Endothelial cell of umbilical vein (primary cell): ENCODE results near the gene SH3BP2. TPM values are rescaled to one million over a fixed set of nuclear protein-coding genes. Genes with fewer than 3 reads are reported as not detected.
A peak's percentile ranks its signal among the peaks of the same experiment; 100 is the strongest.

Source experiments
- BruUV-seq: library from RNA; stranded (reverse); fragments of 400-500 nt; replicated peaks from 2 replicates; lab custom pipeline; 2021; lab: Mats Ljungman, UMichigan
- CTCF ChIA-PET: fragments of 300-600, 350-600 bp; sonication (Branson Sonifier 250); formaldehyde crosslinking; loops from one replicate; lab custom pipeline; 2021; ENCODE audit warnings: antibody characterized with exemption, inconsistent platforms; lab: Charles Lee
- POLR2A ChIA-PET: fragments of 300-600, 350-600 bp; sonication (Branson Sonifier 250); formaldehyde crosslinking; loops from one replicate; lab custom pipeline; 2021; ENCODE audit warnings: antibody characterized with exemption, inconsistent platforms; lab: Charles Lee
- DNase-seq: peaks from one replicate; pipeline ENCODE4 v3.0.0-alpha.2; 2011; ENCODE audit warnings: low read depth, low spot score
- FAIRE-seq: peaks from 2 replicates; lab custom pipeline; 2011; peaks lifted over from hg19 to GRCh38; lab: Jason Lieb, UNC
- H2AFZ ChIP-seq: 2 replicates; pipeline ENCODE4 v1.6.0; 2012; ENCODE audit warnings: low read depth, low read length, control low read depth, inconsistent platforms
- H3K27ac ChIP-seq: 2 replicates; pipeline ENCODE4 v1.5.1; 2011; ENCODE audit warnings: low read depth, mild to moderate bottlenecking, control low read depth, low read length, moderate library complexity; ENCODE audit not compliant: insufficient read depth
- H3K27me3 ChIP-seq, 2 experiments: 2 replicates each; pipeline versions ENCODE4 v1.6.0 to v1.6.1; 2011; ENCODE audit warnings: low read length in 2 of 2, mixed read lengths in 1 of 2; ENCODE audit not compliant: control insufficient read depth in 2 of 2, insufficient read depth in 2 of 2
- H3K36me3 ChIP-seq, 2 experiments: 2 replicates in 1 of 2; 3 replicates in 1 of 2; pipeline ENCODE4 v1.5.1; 2011; ENCODE audit warnings: low read length in 2 of 2, mild to moderate bottlenecking in 1 of 2, moderate library complexity in 1 of 2; ENCODE audit not compliant: control insufficient read depth in 2 of 2, insufficient read depth in 2 of 2; ENCODE audit errors: extremely low read depth in 1 of 2
- H3K4me1 ChIP-seq: 3 replicates; pipeline ENCODE4 v1.5.1; 2011; ENCODE audit warnings: mild to moderate bottlenecking, low read length; ENCODE audit not compliant: control insufficient read depth, insufficient read depth; ENCODE audit errors: extremely low read depth
- H3K4me2 ChIP-seq: 2 replicates; pipeline ENCODE4 v1.6.1; 2011; ENCODE audit warnings: low read length, control low read depth, mixed read lengths; ENCODE audit not compliant: insufficient read depth
- H3K4me3 ChIP-seq, 3 experiments: fragments of 200-600 bp in 1 of 3; sonication (generic), shearing (Covaris generic) in 1 of 3; replicated peaks in 1 of 3; 2 replicates each; pipeline ENCODE4 v1.5.1; 2011 to 2016; ENCODE audit warnings: control low read depth in 3 of 3, low read length in 3 of 3, mild to moderate bottlenecking in 2 of 3, inconsistent platforms in 1 of 3, low read depth in 1 of 3, moderate library complexity in 1 of 3; ENCODE audit not compliant: insufficient read depth in 1 of 3
- H3K79me2 ChIP-seq: 2 replicates; pipeline ENCODE4 v1.6.0; 2012; ENCODE audit warnings: low read length, inconsistent platforms; ENCODE audit not compliant: control insufficient read depth, insufficient read depth
- H3K9ac ChIP-seq: replicated peaks from 2 replicates; pipeline ENCODE3; 2011; ENCODE audit warnings: low read length, control low read depth; ENCODE audit not compliant: insufficient read depth; ENCODE audit errors: extremely low read depth
- H3K9me1 ChIP-seq: replicated peaks from 3 replicates; pipeline ENCODE4 v1.6.0; 2011; ENCODE audit warnings: mild to moderate bottlenecking, low read length; ENCODE audit not compliant: control insufficient read depth, insufficient read depth; ENCODE audit errors: extremely low read depth
- H3K9me3 ChIP-seq: replicated peaks from 2 replicates; pipeline ENCODE4 v1.5.1; 2012; ENCODE audit warnings: low read length, inconsistent platforms; ENCODE audit not compliant: control insufficient read depth, insufficient read depth
- H4K20me1 ChIP-seq: replicated peaks from 2 replicates; pipeline ENCODE3; 2011; ENCODE audit warnings: mild to moderate bottlenecking, low read length; ENCODE audit not compliant: control insufficient read depth, insufficient read depth; ENCODE audit errors: extremely low read depth
- CTCF ChIP-seq, 2 donors: IDR thresholded peaks; 1 replicate in 1 of 2; 2 replicates in 1 of 2; pipeline ENCODE4 v1.5.1; 2011; ENCODE audit warnings: low read length in 2 of 2, mild to moderate bottlenecking in 2 of 2, moderate library complexity in 2 of 2, control low read depth in 1 of 2, inconsistent platforms in 1 of 2, low read depth in 1 of 2; ENCODE audit not compliant: insufficient read depth in 1 of 2; ENCODE audit errors: extremely low read depth in 1 of 2
- EZH2 ChIP-seq: IDR thresholded peaks from 2 replicates; pipeline ENCODE4 v1.6.1; 2012; ENCODE audit warnings: borderline replicate concordance, low read depth, mild to moderate bottlenecking, moderate library complexity, low read length, inconsistent platforms; ENCODE audit not compliant: severe bottlenecking
- FOS ChIP-seq: IDR thresholded peaks from 2 replicates; pipeline ENCODE4 v1.6.1; 2011; ENCODE audit warnings: mild to moderate bottlenecking, low read length, moderate library complexity, borderline replicate concordance; ENCODE audit not compliant: insufficient read depth
- GATA2 ChIP-seq: IDR thresholded peaks from 2 replicates; pipeline ENCODE4 v1.7.0; 2011; ENCODE audit warnings: low read depth, mild to moderate bottlenecking, moderate library complexity, mixed read lengths, low read length; ENCODE audit not compliant: insufficient read length, insufficient read depth
- JUN ChIP-seq: IDR thresholded peaks from 2 replicates; pipeline ENCODE4 v1.6.1; 2011; ENCODE audit warnings: borderline replicate concordance, low read depth; ENCODE audit not compliant: insufficient read length, insufficient read depth
- MAX ChIP-seq: IDR thresholded peaks from 2 replicates; pipeline ENCODE4 v1.6.1; 2011; ENCODE audit not compliant: insufficient read depth, insufficient read length
- MYC ChIP-seq: IDR thresholded peaks from one replicate; pipeline ENCODE4 v1.6.1; 2011; ENCODE audit warnings: mild to moderate bottlenecking, low read depth, low read length
- POLR2A ChIP-seq: IDR thresholded peaks from 2 replicates; pipeline ENCODE4 v1.6.1; 2012; ENCODE audit warnings: low read depth, mild to moderate bottlenecking, control low read depth, low read length
- POLR2AphosphoS5 ChIP-seq: IDR thresholded peaks from 2 replicates; pipeline ENCODE4 v1.6.1; 2012; ENCODE audit warnings: low read depth, mild to moderate bottlenecking, control low read depth, low read length, moderate library complexity; ENCODE audit not compliant: insufficient read depth
- dilution Hi-C: fragments of 300-500 bp; cut with MboI; formaldehyde crosslinking; loops from one replicate; pipeline ENCODE4 v1.15.0; 2019; ENCODE audit warnings: low sequenced_read_pairs; ENCODE audit not compliant: extremely low pct_ligation_motif_present
- intact Hi-C: fragments of 100-400 bp; cut with micrococcal nuclease; formaldehyde crosslinking; loops from one replicate; pipeline ENCODE4 v1.10.0; 2022
- polyA plus RNA-seq, 4 experiments: library from polyadenylated mRNA; depleted of rRNA in 3 of 4; stranded (reverse) in 3 of 4; unstranded in 1 of 4; fragments of >200 nt; gene quantifications; 2 replicates each; pipeline versions ENCODE4 v1.2.1 to v1.2.3, GENCODE V29; 2011 to 2012; ENCODE audit warnings: missing spikeins in 1 of 4
- total RNA-seq: library from RNA; stranded (reverse); gene quantifications from 2 replicates; pipeline ENCODE4 v1.2.3, GENCODE V29; 2021

The SH3BP2 gene
- total and polyA plus RNA-seq, 2 donors (not counting 3 experiments of a cell fraction or from before 2014, with no cell fraction given), result 69.2 to 73.9 TPM

GRCh38 chr4:2881431-2881830, 88.5 kb downstream of the SH3BP2 start:
- peak overlapping the region; percentile 59 for H3K4me2 ChIP-seq
- H3K27me3 ChIP-seq, result no peaks in the 10 kb centered on the region
- peaks cover 12 to 17% of the 10 kb centered on the region in 2 experiments for H3K36me3 ChIP-seq
- H3K27ac ChIP-seq, result no peak overlapping the region
- FAIRE-seq (peak; percentile 76), DNase-seq (peak; percentile 65)
- CTCF ChIA-PET, result interaction anchor here (0.8 to 1.3 kb wide), 5 partner anchors 9 to 34 kb away, joined by 3 to 8 read pairs (median 4); no protein-coding TSS in a partner anchor
- POLR2A ChIA-PET, result interaction anchor here (0.9 kb wide), 1 partner anchor 13 kb away, joined by 3 read pairs; no protein-coding TSS in a partner anchor
- no peaks in the 10 kb centered on the region for H3K9me3 ChIP-seq
- peaks cover 18% of the 10 kb centered on the region for H3K4me1 ChIP-seq
- dilution Hi-C loops (no loop called here), intact Hi-C loops (no loop called here)
- H3K9ac ChIP-seq, result peak overlapping the region; percentile 34
- no peak overlapping the region for H3K4me3 ChIP-seq
- no peaks in the 10 kb centered on the region for H3K9me1 ChIP-seq
- H4K20me1 ChIP-seq, result peaks cover 3% of the 10 kb centered on the region
- peaks cover 27% of the 10 kb centered on the region for H3K79me2 ChIP-seq
- TF ChIP-seq JUN (peak; percentile 34), POLR2A (no peak), FOS (peak; percentile 35), GATA2 (no peak)
- no TSS peak for BruUV-seq
- H2AFZ ChIP-seq, result no peak overlapping the region

- Histone ChIP-seq H3K36me3 (peaks cover 12 to 20% of the 10 kb centered on the region in 2 experiments), H3K27me3 (no peaks in the 10 kb centered on the region), H4K20me1 (peaks cover under 1% of the 10 kb centered on the region), H3K9me3 (no peaks in the 10 kb centered on the region), H3K4me2 (no peak overlapping the region), H3K9ac (no peak overlapping the region), H3K4me3 (no peak overlapping the region), H3K27ac (no peak overlapping the region), H3K4me1 (peaks cover 18% of the 10 kb centered on the region), H3K9me1 (no peaks in the 10 kb centered on the region), H3K79me2 (peaks cover 21% of the 10 kb centered on the region), H2AFZ (no peak overlapping the region)
- intact Hi-C loops, result no loop called here
- ChIA-PET POLR2A (no interaction called here), CTCF (no interaction called here)
- DNase-seq (no peak), FAIRE-seq (no peak)
- no TSS peak for BruUV-seq
- no peak for TF ChIP-seq GATA2
- TF ChIP-seq POLR2A, result no peak
- no peak for TF ChIP-seq EZH2
- no peak for TF ChIP-seq CTCF (IDR thresholded peaks at IDR 0.05; ENCODE audit: extremely low read depth in 1 of 2, insufficient read depth in 1 of 2, low read depth in 1 of 2, low read length in 2 of 2)
- no peak for TF ChIP-seq POLR2AphosphoS5
- no peak for TF ChIP-seq JUN
- TF ChIP-seq FOS, result no peak
- no peak for TF ChIP-seq MAX
- no peak for TF ChIP-seq MYC
- dilution Hi-C loops, result no loop called here
Measured at GRCh38 chr4:2882341-2882740, 89.5 kb downstream of the SH3BP2 start.
